H9 (cell line): ENCODE measurements around the gene WDR4. TPM values are rescaled to one million over a fixed set of nuclear protein-coding genes. Genes with fewer than 3 reads are reported as not detected.
A peak's percentile ranks its signal among the peaks of the same experiment; 100 is the strongest.

Source experiments
- DNase-seq: peaks from one replicate; pipeline ENCODE4 v3.0.0-alpha.2; 2017
- H2AFZ ChIP-seq: one replicate; pipeline ENCODE4 v1.6.1; 2013; ENCODE audit warnings: mild to moderate bottlenecking, low read length, control low read depth, moderate library complexity
- H2AK5ac ChIP-seq: 2 replicates; pipeline ENCODE4 v1.6.1; 2013; ENCODE audit warnings: low read length, control low read depth, mixed read lengths; ENCODE audit not compliant: insufficient read length
- H2BK120ac ChIP-seq: one replicate; pipeline ENCODE4 v1.6.1; 2013; ENCODE audit warnings: low read depth, mild to moderate bottlenecking, low read length, control low read depth, inconsistent platforms; ENCODE audit not compliant: poor library complexity, severe bottlenecking
- H2BK12ac ChIP-seq: 2 replicates; pipeline ENCODE4 v1.6.1; 2013; ENCODE audit warnings: low read length, control low read depth, mixed read lengths, low read depth; ENCODE audit not compliant: insufficient read length
- H2BK15ac ChIP-seq: 2 replicates; pipeline ENCODE4 v1.6.1; 2013; ENCODE audit warnings: low read depth, low read length, control low read depth
- H2BK20ac ChIP-seq: one replicate; pipeline ENCODE4 v1.6.1; 2013; ENCODE audit warnings: low read depth, mild to moderate bottlenecking, low read length, control low read depth, inconsistent platforms; ENCODE audit not compliant: poor library complexity, severe bottlenecking
- H2BK5ac ChIP-seq: 2 replicates; pipeline ENCODE4 v1.6.1; 2013; ENCODE audit warnings: low read length, control low read depth, mixed read lengths; ENCODE audit not compliant: insufficient read length
- H3K14ac ChIP-seq: 2 replicates; pipeline ENCODE4 v1.6.1; 2013; ENCODE audit warnings: low read length, control low read depth; ENCODE audit not compliant: insufficient read depth
- H3K18ac ChIP-seq: 2 replicates; pipeline ENCODE4 v1.6.1; 2013; ENCODE audit warnings: low read depth, mild to moderate bottlenecking, mixed read lengths, low read length, control low read depth; ENCODE audit not compliant: insufficient read length
- H3K23ac ChIP-seq: 2 replicates; pipeline ENCODE4 v1.6.1; 2013; ENCODE audit warnings: low read length, control low read depth, mixed read lengths, low read depth; ENCODE audit not compliant: insufficient read length
- H3K23me2 ChIP-seq: 2 replicates; pipeline ENCODE4 v1.6.1; 2013; ENCODE audit warnings: low read depth, mild to moderate bottlenecking, mixed read lengths, low read length, control low read depth; ENCODE audit not compliant: insufficient read length, poor library complexity, severe bottlenecking
- H3K27ac ChIP-seq: 2 replicates; pipeline ENCODE4 v1.5.1; 2013; ENCODE audit warnings: low read length, control low read depth, mixed read lengths, low read depth; ENCODE audit not compliant: insufficient read length
- H3K27me3 ChIP-seq: 2 replicates; pipeline ENCODE4 v1.6.1; 2013; ENCODE audit warnings: low read length, control low read depth, inconsistent platforms; ENCODE audit not compliant: insufficient read depth
- H3K4ac ChIP-seq: 2 replicates; pipeline ENCODE4 v1.6.1; 2013; ENCODE audit warnings: low read depth, mild to moderate bottlenecking, control low read depth, inconsistent platforms, low read length, moderate library complexity
- H3K4me1 ChIP-seq: 2 replicates; pipeline ENCODE4 v1.6.1; 2013; ENCODE audit warnings: low read length, control low read depth, inconsistent platforms; ENCODE audit not compliant: insufficient read depth
- H3K4me2 ChIP-seq: 2 replicates; pipeline ENCODE4 v1.6.1; 2013; ENCODE audit warnings: low read length, control low read depth, mixed read lengths; ENCODE audit not compliant: insufficient read length, insufficient read depth
- H3K56ac ChIP-seq: 2 replicates; pipeline ENCODE4 v1.6.1; 2013; ENCODE audit warnings: low read depth, mild to moderate bottlenecking, mixed read lengths, low read length, control low read depth; ENCODE audit not compliant: insufficient read length
- H3K79me1 ChIP-seq: 2 replicates; pipeline ENCODE4 v1.6.1; 2013; ENCODE audit warnings: low read depth, mild to moderate bottlenecking, moderate library complexity, low read length, control low read depth, inconsistent platforms; ENCODE audit not compliant: insufficient read depth, poor library complexity, severe bottlenecking
- H3K79me2 ChIP-seq: 2 replicates; pipeline ENCODE4 v1.6.1; 2013; ENCODE audit warnings: low read length, control low read depth, inconsistent platforms; ENCODE audit not compliant: insufficient read depth
- H3K9ac ChIP-seq: 2 replicates; pipeline ENCODE4 v1.6.1; 2013; ENCODE audit warnings: low read length, control low read depth, mixed read lengths; ENCODE audit not compliant: insufficient read length; ENCODE audit errors: extremely low read depth
- H3K9me3 ChIP-seq: one replicate; pipeline ENCODE4 v1.6.1; 2013; ENCODE audit warnings: low read depth, low read length, inconsistent platforms; ENCODE audit not compliant: control insufficient read depth
- H3T11ph ChIP-seq: one replicate; pipeline ENCODE4 v1.6.1; 2013; ENCODE audit warnings: mild to moderate bottlenecking, low read length, control low read depth, inconsistent platforms
- H4K20me1 ChIP-seq: one replicate; pipeline ENCODE4 v1.6.1; 2013; ENCODE audit not compliant: control insufficient read depth, insufficient read length, insufficient read depth
- H4K5ac ChIP-seq: 2 replicates; pipeline ENCODE4 v1.6.1; 2013; ENCODE audit warnings: low read depth, mild to moderate bottlenecking, mixed read lengths, low read length, control low read depth; ENCODE audit not compliant: insufficient read length
- H4K8ac ChIP-seq: replicated peaks from 2 replicates; pipeline ENCODE4 v1.6.1; 2013; ENCODE audit warnings: low read length, control low read depth, mixed read lengths, low read depth; ENCODE audit not compliant: insufficient read length
- H4K91ac ChIP-seq: 2 replicates; pipeline ENCODE4 v1.6.1; 2013; ENCODE audit warnings: low read depth, mild to moderate bottlenecking, moderate library complexity, mixed read lengths, low read length, control low read depth; ENCODE audit not compliant: insufficient read length
- H3K27ac Mint-ChIP-seq, 3 experiments: 2 replicates in 2 of 3; 3 replicates in 1 of 3; pipeline ENCODE4 v1.8.0; 2020 to 2021; ENCODE audit warnings: mixed read lengths in 3 of 3, mild to moderate bottlenecking in 1 of 3, moderate library complexity in 1 of 3
- H3K27me3 Mint-ChIP-seq: 2 replicates; pipeline ENCODE4 v1.8.0; 2021; ENCODE audit warnings: low read depth, mild to moderate bottlenecking, moderate library complexity, mixed read lengths
- H3K36me3 Mint-ChIP-seq, 3 experiments: 2 replicates in 2 of 3; 3 replicates in 1 of 3; pipeline ENCODE4 v1.8.0; 2020 to 2021; ENCODE audit warnings: low read depth in 3 of 3, mixed read lengths in 3 of 3; ENCODE audit not compliant: insufficient read depth in 1 of 3
- H3K4me1 Mint-ChIP-seq, 2 experiments: 2 replicates each; pipeline ENCODE4 v1.8.0; 2020; ENCODE audit warnings: mixed read lengths in 2 of 2
- H3K4me3 Mint-ChIP-seq, 2 experiments: 2 replicates in 1 of 2; 3 replicates in 1 of 2; pipeline ENCODE4 v1.8.0; 2020 to 2021; ENCODE audit warnings: mild to moderate bottlenecking in 2 of 2, mixed read lengths in 2 of 2, moderate library complexity in 1 of 2
- H3K9me3 Mint-ChIP-seq, 2 experiments: 2 replicates in 1 of 2; 3 replicates in 1 of 2; pipeline ENCODE4 v1.8.0; 2020; ENCODE audit warnings: mild to moderate bottlenecking in 2 of 2, mixed read lengths in 2 of 2, moderate library complexity in 1 of 2
- CTCF ChIP-seq: fragments of 200-600 bp; sonication (generic); conservative IDR thresholded peaks from 3 replicates; pipeline ENCODE4 v1.8.0; 2021; ENCODE audit warnings: antibody characterized with exemption, mild to moderate bottlenecking
- WGBS: extraction: QIAGEN DNeasy Blood & Tissue Kit; methylation state at CpG from one replicate; pipeline ENCODE4 v1.1.7; 2013; ENCODE audit warnings: missing lambda C conversion rate, low lambda C conversion rate, mixed read lengths; ENCODE audit not compliant: insufficient read length; ENCODE audit errors: extremely low coverage; 5-methylcytosine and 5-hydroxymethylcytosine counted together
- total RNA-seq: library from RNA; stranded (reverse); gene quantifications from 2 replicates; pipeline ENCODE4 v1.2.1, GENCODE V29; 2021

Gene WDR4
- total RNA-seq, 1 experiment from 2014 or later: 54.4 TPM

GRCh38 chr21:42864286-42864685, 15.1 kb downstream of the WDR4 start:
- Histone ChIP-seq H3K4ac (no peak overlapping the region), H3T11ph (no peak overlapping the region), H3K4me1 (no peaks in the 10 kb centered on the region), H3K23me2 (no peaks in the 10 kb centered on the region), H3K27me3 (no peaks in the 10 kb centered on the region), H2BK120ac (no peak overlapping the region), H3K56ac (no peak overlapping the region), H2BK20ac (no peak overlapping the region), H2BK12ac (no peak overlapping the region), H4K5ac (no peak overlapping the region), H3K27ac (no peak overlapping the region), H4K8ac (no peak overlapping the region), H2AK5ac (no peak overlapping the region), H3K23ac (no peak overlapping the region), H4K20me1 (peaks cover 3% of the 10 kb centered on the region), H3K79me2 (peaks cover 42% of the 10 kb centered on the region), H3K14ac (no peak overlapping the region), H2AFZ (no peak overlapping the region), H2BK5ac (no peak overlapping the region), H3K9me3 (no peaks in the 10 kb centered on the region), H3K79me1 (peaks cover 3% of the 10 kb centered on the region), H2BK15ac (no peak overlapping the region), H3K4me2 (no peak overlapping the region), H4K91ac (no peak overlapping the region), H3K9ac (no peak overlapping the region), H3K18ac (no peak overlapping the region)
- Mint-ChIP-seq H3K27ac (peak overlapping the region in 2 of 3 experiments; percentile 82 to 85; a peak in 5 of 7 replicates), H3K27me3 (no peaks in the 10 kb centered on the region; the same call in 1 of the 2 replicates), H3K4me3 (no peak overlapping the region), H3K36me3 (peaks cover 37 to 78% (median 74%) of the 10 kb centered on the region in 3 experiments), H3K4me1 (peaks cover 10 to 20% of the 10 kb centered on the region in 2 experiments; a peak in 3 of 4 replicates), H3K9me3 (no peaks in the 10 kb centered on the region)
- no peak for DNase-seq
- no CpG with 5 or more reads among the region's 14 CpGs for WGBS
- peak; percentile 11; the same call in 1 of the 3 replicates for TF ChIP-seq CTCF
